Esophagus squamous epithelium (tissue), 4 donors: Measurements from ENCODE around the gene ASTL.

Experiments used
- CTCF ChIP-seq, 6 experiments: fragments of 450-650 bp in 4 of 6; fragments of 200-600 bp in 2 of 6; sonication (generic) in 2 of 6; IDR thresholded peaks; one replicate each; pipeline ENCODE4 v1.5.1; 2016 to 2019; ENCODE audit warnings: antibody characterized with exemption in 6 of 6, mild to moderate bottlenecking in 4 of 6, moderate library complexity in 4 of 6
- POLR2A ChIP-seq, 4 donors: fragments of 450-650 bp; IDR thresholded peaks; one replicate each; pipeline ENCODE4 v1.6.1; 2017; ENCODE audit warnings: antibody characterized with exemption in 4 of 4, mild to moderate bottlenecking in 4 of 4, moderate library complexity in 3 of 4

- TF ChIP-seq CTCF (IDR thresholded peaks at IDR 0.05) (no peak), POLR2A (IDR thresholded peaks at IDR 0.05) (no peak)
Measured at GRCh38 chr2:96150791-96151594, 12.7 kb upstream of the ASTL start.
